Retina (tissue), 1 donor: ENCODE data around the gene ZNF132.
"Not testable (repeated sequence)": the region's sequence is repeated elsewhere in the genome, so short reads cannot be mapped to it uniquely, and the experiment has no call there.

Experiments used
- DNase-seq: peaks from one replicate; pipeline ENCODE4 v3.0.0-alpha.2; 2016

Gene ZNF132

GRCh38 chr19:58439576-58440554 is at the start of gene ZNF132:
TSS of gene ZNF132 (minus strand) at chr19:58440153. CDS start at chr19:58439821, 332 bp downstream.
- peak; percentile 94 for DNase-seq

GRCh38 chr19:58484349-58484748 is 44.4 kb upstream of the ZNF132 start:
- DNase-seq: not testable (repeated sequence)

GRCh38 chr19:58483776-58484175 is 43.8 kb upstream of the ZNF132 start:
- DNase-seq: no peak

- DNase-seq: no peak
Measured at GRCh38 chr19:58482372-58482771, 42.4 kb upstream of the ZNF132 start.

- DNase-seq: no peak
Measured at GRCh38 chr19:58480831-58481230, 40.9 kb upstream of the ZNF132 start.

- no peak for DNase-seq
Measured at GRCh38 chr19:58480481-58480830, 40.5 kb upstream of the ZNF132 start.

- DNase-seq: no peak
Measured at GRCh38 chr19:58479736-58480480, 40.0 kb upstream of the ZNF132 start.

- no peak for DNase-seq
Measured at GRCh38 chr19:58479303-58479702, 39.4 kb upstream of the ZNF132 start.

- DNase-seq: no peak
Measured at GRCh38 chr19:58477871-58478270, 37.9 kb upstream of the ZNF132 start.

- DNase-seq: no peak
Measured at GRCh38 chr19:58477130-58477529, 37.2 kb upstream of the ZNF132 start.

- DNase-seq: no peak
Measured at GRCh38 chr19:58476498-58477015, 36.6 kb upstream of the ZNF132 start.

GRCh38 chr19:58475714-58476497 is 36.0 kb upstream of the ZNF132 start, which contains the start of gene ZNF446:
TSS of gene ZNF446 (plus strand) at chr19:58476352. CDS start at chr19:58477219, 867 bp downstream.
- DNase-seq: peak; percentile 99

- peak; percentile 17 for DNase-seq
Measured at GRCh38 chr19:58474997-58475713, 35.2 kb upstream of the ZNF132 start.

GRCh38 chr19:58474291-58474996 is 34.5 kb upstream of the ZNF132 start:
- no peak for DNase-seq

- no peak for DNase-seq
Measured at GRCh38 chr19:58473775-58474174, 33.8 kb upstream of the ZNF132 start.

GRCh38 chr19:58471736-58472135 is 31.8 kb upstream of the ZNF132 start:
- no peak for DNase-seq

- not testable (repeated sequence) for DNase-seq
Measured at GRCh38 chr19:58470837-58471543, 31.0 kb upstream of the ZNF132 start.

GRCh38 chr19:58469241-58470013 is 29.5 kb upstream of the ZNF132 start:
- no peak for DNase-seq

- no peak for DNase-seq
Measured at GRCh38 chr19:58468216-58468839, 28.4 kb upstream of the ZNF132 start.
